WTC11 (cell line): Measurements from ENCODE around the gene NRF1. TPM values are rescaled to one million over a fixed set of nuclear protein-coding genes. Genes with fewer than 3 reads are reported as not detected.

Source experiments
- ATAC-seq: fragments of 200-7000 bp; cut with Tn5 transposase; 2 replicates; pipeline ENCODE4 v1.10.0; 2021; ENCODE audit warnings: mild to moderate bottlenecking, moderate library complexity
- CTCF ChIA-PET: fragments of 300-600 bp; sonication (Branson Sonifier 250); formaldehyde crosslinking; loops from one replicate; lab custom pipeline; 2021; ENCODE audit warnings: antibody characterized with exemption; lab: Charles Lee
- POLR2A ChIA-PET: fragments of 350-600 bp; sonication (Branson Sonifier 250); formaldehyde crosslinking; loops from one replicate; lab custom pipeline; 2021; ENCODE audit warnings: antibody characterized with exemption; lab: Charles Lee
- DNase-seq: peaks from one replicate; pipeline ENCODE4 v3.0.0; 2021; ENCODE audit warnings: low spot score
- H3K27ac Mint-ChIP-seq: 2 replicates; pipeline ENCODE4 v1.8.0; 2021; ENCODE audit warnings: mixed read lengths
- H3K27me3 Mint-ChIP-seq: 2 replicates; pipeline ENCODE4 v1.8.0; 2021; ENCODE audit warnings: low read depth, mild to moderate bottlenecking, moderate library complexity, mixed read lengths
- H3K36me3 Mint-ChIP-seq: 2 replicates; pipeline ENCODE4 v1.8.0; 2021; ENCODE audit warnings: mixed read lengths
- H3K4me1 Mint-ChIP-seq: 2 replicates; pipeline ENCODE4 v1.8.0; 2022; ENCODE audit warnings: mixed read lengths
- H3K4me3 Mint-ChIP-seq: 2 replicates; pipeline ENCODE4 v1.8.0; 2021; ENCODE audit warnings: mild to moderate bottlenecking, moderate library complexity, mixed read lengths
- H3K9me3 Mint-ChIP-seq: 2 replicates; pipeline ENCODE4 v1.8.0; 2021; ENCODE audit warnings: mixed read lengths
- CREM ChIP-seq: sonication (generic); formaldehyde crosslinking; IDR thresholded peaks from 2 replicates; pipeline ENCODE4 v1.8.1; 2022; ENCODE audit warnings: mild to moderate bottlenecking, missing genetic modification reagents, moderate library complexity
- FOXJ3 ChIP-seq: sonication (generic); formaldehyde crosslinking; IDR thresholded peaks from 2 replicates; pipeline ENCODE4 v1.9.0; 2021; ENCODE audit warnings: missing genetic modification reagents, mild to moderate bottlenecking, borderline replicate concordance
- GABPB1 ChIP-seq: sonication (generic); formaldehyde crosslinking; IDR thresholded peaks from 2 replicates; pipeline ENCODE4 v1.8.1; 2023; ENCODE audit warnings: mild to moderate bottlenecking, missing genetic modification reagents
- GTF2I ChIP-seq: fragments of 250-450 bp; sonication (Bioruptor Pico); conservative IDR thresholded peaks from 2 replicates; pipeline ENCODE4 v1.4.0; 2021; ENCODE audit warnings: mild to moderate bottlenecking
- HMGA2 ChIP-seq: fragments of 250-450 bp; sonication (Bioruptor Pico); IDR thresholded peaks from 2 replicates; pipeline ENCODE4 v1.4.0; 2021; ENCODE audit warnings: mild to moderate bottlenecking, moderate library complexity
- IRF2 ChIP-seq: sonication (generic); formaldehyde crosslinking; IDR thresholded peaks from 2 replicates; pipeline ENCODE4 v1.8.0; 2022; ENCODE audit warnings: low read depth, missing genetic modification reagents, borderline replicate concordance
- JUN ChIP-seq: sonication (generic); formaldehyde crosslinking; IDR thresholded peaks from 2 replicates; pipeline ENCODE4 v1.8.0; 2023; ENCODE audit warnings: mild to moderate bottlenecking, missing genetic modification reagents
- MYBL2 ChIP-seq: sonication (generic); formaldehyde crosslinking; IDR thresholded peaks from 2 replicates; pipeline ENCODE4 v1.8.1; 2023; ENCODE audit warnings: mild to moderate bottlenecking, moderate library complexity, missing genetic modification reagents
- OVOL2 ChIP-seq: fragments of 250-450 bp; sonication (Bioruptor Pico); IDR thresholded peaks from 2 replicates; pipeline ENCODE4 v1.9.0; 2021; ENCODE audit warnings: mild to moderate bottlenecking, borderline replicate concordance
- PRRX2 ChIP-seq: fragments of 250-450 bp; sonication (Bioruptor Pico); IDR thresholded peaks from 2 replicates; pipeline ENCODE4 v1.8.0; 2021; ENCODE audit warnings: mild to moderate bottlenecking
- SMAD4 ChIP-seq: sonication (generic); formaldehyde crosslinking; IDR thresholded peaks from 2 replicates; pipeline ENCODE4 v1.8.0; 2022; ENCODE audit warnings: mild to moderate bottlenecking, missing genetic modification reagents
- ZNF138 ChIP-seq: sonication (generic); formaldehyde crosslinking; conservative IDR thresholded peaks from 2 replicates; pipeline ENCODE4 v1.8.1; 2022; ENCODE audit warnings: mild to moderate bottlenecking, moderate library complexity, missing genetic modification reagents
- ZNF263 ChIP-seq: sonication (generic); formaldehyde crosslinking; IDR thresholded peaks from 2 replicates; pipeline ENCODE4 v1.8.1; 2022; ENCODE audit warnings: low read depth, mild to moderate bottlenecking, moderate library complexity, missing genetic modification reagents
- ZNF396 ChIP-seq: fragments of 250-450 bp; sonication (Bioruptor Pico); IDR thresholded peaks from 2 replicates; pipeline ENCODE4 v1.8.0; 2021; ENCODE audit warnings: mild to moderate bottlenecking, moderate library complexity, borderline replicate concordance
- ZNF423 ChIP-seq: fragments of 250-450 bp; sonication (Bioruptor Pico); IDR thresholded peaks from 2 replicates; pipeline ENCODE4 v2.1.2; 2022; ENCODE audit warnings: mild to moderate bottlenecking, moderate library complexity
- total RNA-seq: library from RNA; stranded (reverse); gene quantifications from 3 replicates; pipeline ENCODE4 v1.2.3, GENCODE V29; 2021
- TF ChIP-seq, protein P1 (sequence below): sonication (generic); formaldehyde crosslinking; IDR thresholded peaks from 2 replicates; pipeline ENCODE4 v1.8.0; 2022; ENCODE audit warnings: mild to moderate bottlenecking, missing genetic modification reagents
- TF ChIP-seq, protein P2 (sequence below): sonication (generic); formaldehyde crosslinking; IDR thresholded peaks from 2 replicates; pipeline ENCODE4 v1.8.1; 2023; ENCODE audit warnings: mild to moderate bottlenecking, missing genetic modification reagents, borderline replicate concordance
- TF ChIP-seq, protein P3 (sequence below): sonication (generic); formaldehyde crosslinking; IDR thresholded peaks from 2 replicates; pipeline ENCODE4 v1.8.0; 2022; ENCODE audit warnings: mild to moderate bottlenecking, missing genetic modification reagents
- TF ChIP-seq, protein P4 (sequence below): sonication (generic); formaldehyde crosslinking; IDR thresholded peaks from 2 replicates; pipeline ENCODE4 v1.8.1; 2022; ENCODE audit warnings: missing genetic modification reagents, borderline replicate concordance

NRF1 gene
- total RNA-seq, 1 experiment from 2014 or later, result 16.4 TPM

DNA sequence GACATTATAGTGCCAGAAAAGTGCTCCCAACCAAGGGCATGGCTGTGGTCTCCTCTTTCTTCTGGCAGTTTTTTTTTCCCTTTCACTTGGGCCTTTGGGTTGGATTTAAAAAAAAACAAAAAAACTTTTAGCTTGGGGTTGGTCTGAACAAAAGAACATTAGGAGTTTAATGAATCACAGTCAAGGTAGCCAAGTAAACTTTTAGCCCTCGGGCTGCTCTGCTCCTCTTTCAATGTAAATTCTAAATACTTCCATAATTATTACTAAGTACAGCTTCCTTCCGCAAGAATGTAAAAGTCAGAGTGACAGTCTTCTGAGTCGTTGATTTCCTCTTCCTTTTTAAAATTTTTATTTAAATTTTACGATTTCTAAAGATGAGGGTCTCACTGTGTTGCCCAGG is 79.2 kb downstream of the NRF1 start:
- Mint-ChIP-seq H3K4me1 (peaks cover 5% of the 10 kb centered on the region; the same call in 1 of the 2 replicates), H3K27ac (no peak overlapping the region), H3K27me3 (no peaks in the 10 kb centered on the region), H3K36me3 (peaks cover 16% of the 10 kb centered on the region), H3K4me3 (no peak overlapping the region), H3K9me3 (no peaks in the 10 kb centered on the region)
- DNase-seq, result no peak
- ATAC-seq, result no peak
- POLR2A ChIA-PET, result no interaction called here
- CTCF ChIA-PET, result no interaction called here
- TF ChIP-seq SMAD4 (CRISPR knock-in tag), result no peak
- TF ChIP-seq, protein P1, sequence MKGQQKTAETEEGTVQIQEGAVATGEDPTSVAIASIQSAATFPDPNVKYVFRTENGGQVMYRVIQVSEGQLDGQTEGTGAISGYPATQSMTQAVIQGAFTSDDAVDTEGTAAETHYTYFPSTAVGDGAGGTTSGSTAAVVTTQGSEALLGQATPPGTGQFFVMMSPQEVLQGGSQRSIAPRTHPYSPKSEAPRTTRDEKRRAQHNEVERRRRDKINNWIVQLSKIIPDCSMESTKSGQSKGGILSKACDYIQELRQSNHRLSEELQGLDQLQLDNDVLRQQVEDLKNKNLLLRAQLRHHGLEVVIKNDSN (CRISPR knock-in tag), result no peak
- no peak for TF ChIP-seq ZNF396 (CRISPR knock-in tag)
- TF ChIP-seq, protein P2, sequence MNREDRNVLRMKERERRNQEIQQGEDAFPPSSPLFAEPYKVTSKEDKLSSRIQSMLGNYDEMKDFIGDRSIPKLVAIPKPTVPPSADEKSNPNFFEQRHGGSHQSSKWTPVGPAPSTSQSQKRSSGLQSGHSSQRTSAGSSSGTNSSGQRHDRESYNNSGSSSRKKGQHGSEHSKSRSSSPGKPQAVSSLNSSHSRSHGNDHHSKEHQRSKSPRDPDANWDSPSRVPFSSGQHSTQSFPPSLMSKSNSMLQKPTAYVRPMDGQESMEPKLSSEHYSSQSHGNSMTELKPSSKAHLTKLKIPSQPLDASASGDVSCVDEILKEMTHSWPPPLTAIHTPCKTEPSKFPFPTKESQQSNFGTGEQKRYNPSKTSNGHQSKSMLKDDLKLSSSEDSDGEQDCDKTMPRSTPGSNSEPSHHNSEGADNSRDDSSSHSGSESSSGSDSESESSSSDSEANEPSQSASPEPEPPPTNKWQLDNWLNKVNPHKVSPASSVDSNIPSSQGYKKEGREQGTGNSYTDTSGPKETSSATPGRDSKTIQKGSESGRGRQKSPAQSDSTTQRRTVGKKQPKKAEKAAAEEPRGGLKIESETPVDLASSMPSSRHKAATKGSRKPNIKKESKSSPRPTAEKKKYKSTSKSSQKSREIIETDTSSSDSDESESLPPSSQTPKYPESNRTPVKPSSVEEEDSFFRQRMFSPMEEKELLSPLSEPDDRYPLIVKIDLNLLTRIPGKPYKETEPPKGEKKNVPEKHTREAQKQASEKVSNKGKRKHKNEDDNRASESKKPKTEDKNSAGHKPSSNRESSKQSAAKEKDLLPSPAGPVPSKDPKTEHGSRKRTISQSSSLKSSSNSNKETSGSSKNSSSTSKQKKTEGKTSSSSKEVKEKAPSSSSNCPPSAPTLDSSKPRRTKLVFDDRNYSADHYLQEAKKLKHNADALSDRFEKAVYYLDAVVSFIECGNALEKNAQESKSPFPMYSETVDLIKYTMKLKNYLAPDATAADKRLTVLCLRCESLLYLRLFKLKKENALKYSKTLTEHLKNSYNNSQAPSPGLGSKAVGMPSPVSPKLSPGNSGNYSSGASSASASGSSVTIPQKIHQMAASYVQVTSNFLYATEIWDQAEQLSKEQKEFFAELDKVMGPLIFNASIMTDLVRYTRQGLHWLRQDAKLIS (CRISPR knock-in tag), result no peak
- no peak for TF ChIP-seq CREM
- TF ChIP-seq, protein P3, sequence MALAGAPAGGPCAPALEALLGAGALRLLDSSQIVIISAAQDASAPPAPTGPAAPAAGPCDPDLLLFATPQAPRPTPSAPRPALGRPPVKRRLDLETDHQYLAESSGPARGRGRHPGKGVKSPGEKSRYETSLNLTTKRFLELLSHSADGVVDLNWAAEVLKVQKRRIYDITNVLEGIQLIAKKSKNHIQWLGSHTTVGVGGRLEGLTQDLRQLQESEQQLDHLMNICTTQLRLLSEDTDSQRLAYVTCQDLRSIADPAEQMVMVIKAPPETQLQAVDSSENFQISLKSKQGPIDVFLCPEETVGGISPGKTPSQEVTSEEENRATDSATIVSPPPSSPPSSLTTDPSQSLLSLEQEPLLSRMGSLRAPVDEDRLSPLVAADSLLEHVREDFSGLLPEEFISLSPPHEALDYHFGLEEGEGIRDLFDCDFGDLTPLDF, result no peak
- no peak for TF ChIP-seq OVOL2 (CRISPR knock-in tag)
- TF ChIP-seq FOXJ3 (CRISPR knock-in tag), result no peak
- TF ChIP-seq ZNF423 (CRISPR knock-in tag), result no peak
- no peak for TF ChIP-seq PRRX2 (CRISPR knock-in tag)
- no peak for TF ChIP-seq ZNF138

DNA sequence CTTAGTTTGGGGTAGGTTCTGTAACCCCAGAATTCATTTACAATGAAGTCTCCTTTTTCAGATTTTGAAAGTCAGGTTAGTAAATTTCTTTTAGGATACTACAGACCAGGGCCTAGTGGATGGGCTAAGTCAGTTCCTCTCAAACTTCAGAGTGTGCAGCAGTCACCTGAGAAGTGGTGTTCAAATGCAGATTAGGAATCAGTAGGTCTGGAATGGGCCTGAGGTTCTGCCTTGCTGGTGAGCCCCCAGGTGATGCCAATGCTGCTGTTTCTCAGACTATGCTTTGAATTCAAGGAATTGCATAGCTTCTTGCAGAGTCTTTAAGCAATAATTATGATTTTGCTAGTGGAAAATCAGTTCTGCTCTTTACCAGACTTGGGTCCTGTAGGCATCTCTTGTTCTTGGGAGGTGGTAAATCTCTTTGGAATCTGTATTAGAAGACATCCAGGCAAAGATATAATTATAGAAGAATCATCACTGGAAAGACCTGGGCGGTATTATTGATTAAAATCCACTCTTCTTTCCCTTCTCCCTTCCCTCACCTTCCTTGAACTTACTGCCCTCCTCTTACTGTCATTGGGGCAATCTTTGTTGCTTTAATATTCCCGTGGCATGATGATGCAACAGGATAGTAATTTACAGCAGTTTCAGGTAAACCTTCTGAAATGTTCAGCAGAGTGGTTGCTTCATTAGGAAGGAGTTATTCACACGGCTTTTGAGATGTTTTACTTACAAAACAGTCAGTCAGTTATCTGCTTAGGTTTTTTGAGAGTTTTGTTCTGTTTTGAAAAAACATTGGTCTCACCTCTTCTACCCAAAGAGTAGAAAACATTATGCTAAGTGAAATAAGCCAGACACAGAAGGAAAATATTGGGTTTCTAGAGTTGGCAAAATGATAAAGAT is 87.2 kb downstream of the NRF1 start:
- ATAC-seq (peak; percentile 99), DNase-seq (peak; percentile 27)
- no peak overlapping the region for H3K4me3 Mint-ChIP-seq
- peaks cover 5% of the 10 kb centered on the region for H3K36me3 Mint-ChIP-seq
- H3K9me3 Mint-ChIP-seq, result no peaks in the 10 kb centered on the region
- peaks cover 17% of the 10 kb centered on the region for H3K4me1 Mint-ChIP-seq
- no peak for TF ChIP-seq HMGA2 (CRISPR knock-in tag)
- TF ChIP-seq GABPB1 (CRISPR knock-in tag), result peak; percentile 91
- no peak for TF ChIP-seq IRF2 (CRISPR knock-in tag)
- TF ChIP-seq ZNF263 (CRISPR knock-in tag), result no peak
- TF ChIP-seq GTF2I, result no peak
- TF ChIP-seq JUN (CRISPR knock-in tag), result no peak
- TF ChIP-seq MYBL2 (CRISPR knock-in tag), result no peak
- TF ChIP-seq, protein P4, sequence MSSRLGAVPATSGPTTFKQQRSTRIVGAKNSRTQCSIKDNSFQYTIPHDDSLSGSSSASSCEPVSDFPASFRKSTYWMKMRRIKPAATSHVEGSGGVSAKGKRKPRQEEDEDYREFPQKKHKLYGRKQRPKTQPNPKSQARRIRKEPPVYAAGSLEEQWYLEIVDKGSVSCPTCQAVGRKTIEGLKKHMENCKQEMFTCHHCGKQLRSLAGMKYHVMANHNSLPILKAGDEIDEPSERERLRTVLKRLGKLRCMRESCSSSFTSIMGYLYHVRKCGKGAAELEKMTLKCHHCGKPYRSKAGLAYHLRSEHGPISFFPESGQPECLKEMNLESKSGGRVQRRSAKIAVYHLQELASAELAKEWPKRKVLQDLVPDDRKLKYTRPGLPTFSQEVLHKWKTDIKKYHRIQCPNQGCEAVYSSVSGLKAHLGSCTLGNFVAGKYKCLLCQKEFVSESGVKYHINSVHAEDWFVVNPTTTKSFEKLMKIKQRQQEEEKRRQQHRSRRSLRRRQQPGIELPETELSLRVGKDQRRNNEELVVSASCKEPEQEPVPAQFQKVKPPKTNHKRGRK, result no peak
- TF ChIP-seq, all 79 proteins: peak for 1
- peak overlapping the region; percentile 89 for H3K27ac Mint-ChIP-seq
- ChIA-PET POLR2A (no interaction called here), CTCF (interaction anchor here (1.6 kb wide), 1 partner anchor 126 kb away, joined by 7 read pairs; no protein-coding TSS in a partner anchor)
- H3K27me3 Mint-ChIP-seq, result no peaks in the 10 kb centered on the region
